GM12892 (cell line): ENCODE measurements around the gene ATP6V1G3.

ENCODE experiments used
- POLR2A ChIP-seq: IDR thresholded peaks from 2 replicates; pipeline ENCODE4 v1.6.1; 2011; ENCODE audit warnings: low read depth, low read length, control low read depth
- POLR2AphosphoS5 ChIP-seq: IDR thresholded peaks from 2 replicates; pipeline ENCODE4 v1.6.1; 2011; ENCODE audit warnings: low read depth, low read length, control low read depth
- TAF1 ChIP-seq: IDR thresholded peaks from 2 replicates; pipeline ENCODE4 v1.6.1; 2011; ENCODE audit warnings: low read depth, mild to moderate bottlenecking, control low read depth, low read length, borderline replicate concordance

GRCh38 chr1:198564716-198565115, 24.2 kb upstream of the ATP6V1G3 start:
- no peak for TF ChIP-seq POLR2A
- TF ChIP-seq POLR2AphosphoS5, result no peak
- no peak for TF ChIP-seq TAF1
